GM19023 (cell line): ENCODE data around the gene KRTAP12-4.
"Not testable (repeated sequence)": the region's sequence is repeated elsewhere in the genome, so short reads cannot be mapped to it uniquely, and the experiment has no call there.

Experiments
- ATAC-seq: cut with Tn5 transposase; IDR thresholded peaks from one replicate; pipeline ENCODE4 v1.9.1; 2021; ENCODE audit warnings: mild to moderate bottlenecking, moderate library complexity; ENCODE audit not compliant: unreplicated experiment

The KRTAP12-4 gene

DNA sequence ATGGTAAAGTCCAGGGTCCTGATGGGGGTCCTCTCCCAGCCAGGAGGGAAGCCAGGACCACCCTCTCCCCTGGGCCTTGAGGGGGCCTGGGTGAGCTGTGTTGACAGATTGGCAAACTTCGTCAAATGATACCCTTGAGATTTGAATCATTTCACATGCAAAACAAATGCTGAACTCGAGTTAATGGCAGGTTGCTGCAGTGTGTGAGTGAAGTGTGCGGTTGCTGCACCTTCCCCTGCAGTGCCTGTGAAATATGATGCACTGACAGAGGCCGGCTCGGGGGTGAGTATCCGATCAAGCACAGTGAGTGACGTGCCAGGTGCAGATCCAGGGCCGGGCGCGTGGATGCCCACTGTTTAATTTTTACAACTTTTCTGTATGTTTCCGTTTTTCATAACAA, 33.2 kb upstream of the KRTAP12-4 start:
- no peak for ATAC-seq

DNA sequence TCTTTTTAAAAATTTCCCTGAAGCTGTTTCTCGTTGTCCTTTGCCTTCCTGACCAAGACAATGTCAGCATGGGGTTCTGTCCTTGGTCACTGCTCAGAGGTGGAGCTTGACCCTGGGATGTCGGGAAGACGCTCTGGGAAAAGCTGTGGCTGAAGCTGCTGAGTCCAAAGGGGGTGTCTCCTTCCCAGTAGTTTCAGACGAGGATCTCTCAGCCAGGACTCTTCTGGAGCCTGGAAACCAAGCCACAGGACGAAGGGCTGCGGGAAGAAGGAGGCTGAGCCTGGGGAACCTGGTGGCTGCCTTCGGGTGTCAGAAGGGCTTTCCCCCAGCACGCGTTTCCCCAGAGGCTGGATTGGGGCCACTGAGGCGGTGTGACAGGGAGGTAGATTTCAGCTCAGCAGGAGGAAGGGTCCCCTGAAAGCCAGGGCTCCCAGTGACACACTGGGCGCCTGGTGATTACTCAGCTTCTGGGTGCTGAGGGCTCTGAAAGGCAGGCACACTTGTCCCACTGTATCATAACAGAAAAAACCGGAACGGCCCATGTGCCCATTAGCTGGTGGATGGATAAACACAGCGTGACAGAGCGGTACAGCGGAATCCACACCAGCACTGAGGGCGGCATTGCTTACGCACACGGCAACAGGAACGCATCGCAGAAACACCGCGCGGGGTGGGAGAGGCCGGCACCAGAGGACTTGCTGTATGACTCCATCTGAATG, 32.5 kb upstream of the KRTAP12-4 start:
- no peak for ATAC-seq

GRCh38 chr21:44686000-44686781, 31.7 kb upstream of the KRTAP12-4 start:
- ATAC-seq: no peak

DNA sequence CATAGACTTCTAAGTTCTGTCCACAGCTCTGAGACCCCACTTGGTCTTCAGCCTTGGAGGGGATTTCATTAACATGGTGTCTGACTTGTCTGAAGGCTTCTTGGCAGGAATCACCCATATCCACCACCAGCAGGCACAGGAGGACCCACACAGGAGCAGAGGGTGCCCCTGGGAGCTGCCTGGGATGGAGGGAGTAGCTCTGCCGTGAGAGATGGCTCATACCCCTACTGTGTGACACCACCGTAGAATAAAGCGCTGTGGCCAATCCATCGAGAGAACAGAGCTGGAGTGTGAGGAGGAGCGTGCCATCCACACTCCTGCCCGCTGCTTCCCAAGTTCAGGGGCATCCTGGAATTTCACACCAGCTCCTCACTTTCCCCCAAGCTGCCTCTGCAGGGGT, 30.6 kb upstream of the KRTAP12-4 start:
- not testable (repeated sequence) for ATAC-seq

DNA sequence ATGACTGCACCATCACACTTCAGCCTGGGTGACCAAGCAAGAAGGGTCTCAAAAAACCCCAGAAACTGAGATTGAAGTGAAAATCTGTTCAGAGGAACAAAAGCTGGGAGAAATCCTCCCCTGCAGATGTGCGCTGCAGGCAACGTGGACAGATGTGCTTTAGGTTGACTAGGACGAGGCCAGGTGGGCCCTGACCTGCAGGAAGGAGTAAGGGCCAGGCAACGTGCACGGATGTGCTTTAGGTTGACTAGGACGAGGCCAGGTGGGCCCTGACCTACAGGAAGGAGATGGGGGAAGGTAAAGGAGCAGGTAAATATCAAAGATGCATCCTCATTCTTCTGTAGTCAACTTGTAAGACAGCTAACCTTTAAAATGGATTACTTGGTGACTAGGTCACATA, 30.0 kb upstream of the KRTAP12-4 start:
- ATAC-seq: no peak

- no peak for ATAC-seq
These were observed 29.6 kb upstream of the KRTAP12-4 start for GRCh38 chr21:44684077-44684476.

DNA sequence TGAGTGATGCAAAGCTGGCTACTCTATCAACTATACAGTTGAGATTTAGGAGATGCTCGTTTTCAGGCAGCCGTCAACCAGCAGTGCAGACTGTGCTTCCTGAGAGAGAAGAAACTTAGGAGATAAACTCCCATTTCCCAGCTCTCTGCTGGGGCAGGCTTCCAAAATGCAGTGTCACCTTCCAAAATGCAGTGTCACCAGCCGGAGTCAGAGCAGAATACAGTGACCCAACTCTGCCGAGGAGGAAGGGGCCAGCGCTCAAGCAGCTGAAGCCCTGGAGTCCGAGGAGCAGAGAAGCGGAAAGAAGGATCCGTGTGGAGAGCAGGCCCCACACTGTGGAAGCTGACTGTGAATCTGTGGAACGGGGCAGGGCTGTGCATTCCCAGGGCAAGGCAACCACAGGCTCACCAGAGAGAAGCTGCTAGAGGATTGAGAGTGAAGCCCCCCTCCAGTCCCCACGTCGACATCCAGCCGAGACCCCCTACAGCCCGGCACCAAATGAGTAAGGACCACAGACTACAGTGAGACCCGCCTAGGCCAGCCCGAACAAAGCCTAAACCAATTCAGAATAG, 28.2 kb upstream of the KRTAP12-4 start:
- no peak for ATAC-seq

DNA sequence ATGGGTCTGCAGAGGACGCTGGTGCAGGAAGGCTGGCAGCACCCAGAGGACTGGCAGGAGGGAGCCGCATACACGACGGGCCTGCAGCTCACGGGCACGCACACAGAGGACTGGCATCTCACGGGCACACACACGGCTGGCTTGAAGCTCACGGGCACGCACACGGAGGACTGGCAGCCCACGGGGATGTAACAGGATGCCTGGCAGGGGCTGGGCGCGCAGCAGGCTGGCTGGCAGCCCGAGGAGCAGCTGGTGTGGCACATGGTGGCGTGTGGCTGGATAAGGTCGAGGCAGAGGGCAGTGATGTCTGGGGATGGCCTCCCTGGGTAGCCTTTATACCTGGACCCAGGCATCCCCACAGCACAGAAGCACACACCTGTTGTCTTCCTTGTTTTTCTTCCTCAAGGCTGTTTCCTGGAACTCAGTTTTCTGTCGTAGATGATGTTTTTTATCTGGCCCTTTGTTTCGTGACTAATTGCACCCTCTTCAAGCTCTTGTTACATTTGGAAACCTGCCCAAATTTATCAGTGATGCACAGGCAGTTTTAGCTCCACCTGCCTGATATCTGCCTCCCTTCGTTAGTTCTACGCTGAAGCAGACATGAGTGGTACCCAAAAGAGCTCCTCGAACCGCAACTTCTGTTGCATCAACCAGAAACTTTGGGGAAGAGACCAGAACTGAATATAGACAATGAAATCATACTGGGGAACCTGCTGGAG, 27.6 kb upstream of the KRTAP12-4 start, which contains the start of gene KRTAP12-1:
KRTAP12-1 (minus strand) TSS at position 303 of the 719 bp plus-strand sequence; CDS start at position 263, 40 bp downstream.
- no peak for ATAC-seq

GRCh38 chr21:44681152-44681551, 26.7 kb upstream of the KRTAP12-4 start:
- ATAC-seq: no peak

- no peak for ATAC-seq
These were observed 23.4 kb upstream of the KRTAP12-4 start for GRCh38 chr21:44677881-44678280.

DNA sequence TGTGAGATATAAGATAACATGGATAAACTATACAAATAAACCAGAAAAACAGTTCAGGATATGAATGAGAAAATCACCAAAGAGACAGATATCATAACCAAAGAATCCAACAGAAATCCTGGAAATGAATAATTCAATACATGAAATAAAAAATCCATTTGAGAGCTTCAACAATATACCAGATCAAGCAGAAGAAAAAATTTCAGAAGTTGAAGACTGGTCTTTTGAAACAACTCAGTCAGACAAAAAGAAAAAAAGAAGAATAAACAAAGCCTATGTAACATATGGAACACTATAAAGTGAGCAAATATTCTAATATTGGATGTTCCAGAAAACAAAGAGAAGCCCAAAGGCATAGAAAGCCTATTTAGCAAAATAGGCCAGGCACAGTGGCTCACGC, 17.5 kb upstream of the KRTAP12-4 start:
- ATAC-seq: no peak

DNA sequence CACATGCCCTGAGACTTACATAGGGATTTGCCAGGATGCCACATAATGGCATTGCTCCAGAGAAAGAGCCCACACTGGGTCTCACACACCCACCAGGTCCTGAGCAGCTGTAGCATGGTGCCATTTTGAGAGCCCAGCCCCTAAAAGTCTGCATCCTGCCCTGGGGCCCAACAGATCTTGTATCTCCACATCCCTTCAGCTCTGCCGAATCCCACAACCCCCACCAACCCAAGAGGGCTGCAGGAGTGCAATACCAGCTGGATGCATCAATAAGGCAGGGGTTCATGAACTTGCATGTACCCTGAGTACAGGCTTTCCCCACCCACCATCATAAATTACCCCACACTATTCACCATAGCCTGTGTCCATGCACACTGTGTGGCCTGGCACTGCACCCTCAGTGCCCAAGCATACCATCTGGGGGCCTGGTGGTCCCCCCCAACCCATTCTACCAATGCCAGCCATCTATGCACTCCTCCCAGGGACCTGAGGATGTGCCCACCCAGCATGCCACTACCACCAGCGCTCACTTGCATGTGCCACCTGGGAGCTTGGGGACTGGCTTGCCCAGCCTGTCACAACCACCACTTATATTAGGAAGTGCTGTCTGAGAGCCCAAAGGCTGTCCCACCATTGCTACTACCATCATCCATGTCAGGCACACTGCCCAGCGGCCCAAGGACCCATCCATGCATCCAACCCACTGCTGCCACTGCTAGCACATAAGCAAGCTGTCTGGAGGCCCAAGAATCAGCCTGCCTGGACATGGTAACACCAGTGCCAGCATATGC, 16.4 kb upstream of the KRTAP12-4 start:
- no peak for ATAC-seq

- ATAC-seq: no peak
These were observed 13.2 kb upstream of the KRTAP12-4 start for GRCh38 chr21:44667612-44668011.

GRCh38 chr21:44666401-44667320, 12.2 kb upstream of the KRTAP12-4 start, which contains the start of gene KRTAP12-2:
Gene KRTAP12-2 (minus strand): TSS chr21:44666927. CDS start chr21:44666886, 41 bp downstream.
- ATAC-seq: no peak

- no peak for ATAC-seq
These were observed 10.2 kb upstream of the KRTAP12-4 start for GRCh38 chr21:44664691-44665090.

GRCh38 chr21:44661567-44661966, 7.1 kb upstream of the KRTAP12-4 start:
- not testable (repeated sequence) for ATAC-seq

- no peak for ATAC-seq
These were observed 4.6 kb upstream of the KRTAP12-4 start for GRCh38 chr21:44658913-44659595.

DNA sequence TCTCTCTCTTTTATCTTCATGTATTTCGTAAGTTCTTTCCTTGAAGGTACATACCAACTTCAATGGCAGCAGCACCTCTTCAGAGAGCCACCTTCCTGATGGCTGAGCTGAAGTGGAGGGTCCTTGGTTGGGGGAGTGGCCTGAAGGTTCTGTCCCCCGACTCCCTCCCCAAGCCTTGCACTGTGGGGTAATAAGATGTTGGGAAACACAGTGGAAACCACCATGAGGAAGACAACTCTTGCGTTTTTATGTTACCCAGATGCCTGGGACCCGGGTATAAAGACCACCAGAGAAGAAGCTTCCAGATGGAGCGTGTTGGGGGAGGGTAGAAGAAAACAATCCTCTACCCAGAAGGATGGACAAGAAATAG, 4.1 kb upstream of the KRTAP12-4 start:
- no peak for ATAC-seq
